ENCODE measurements around the gene SLC16A6.

DNA sequence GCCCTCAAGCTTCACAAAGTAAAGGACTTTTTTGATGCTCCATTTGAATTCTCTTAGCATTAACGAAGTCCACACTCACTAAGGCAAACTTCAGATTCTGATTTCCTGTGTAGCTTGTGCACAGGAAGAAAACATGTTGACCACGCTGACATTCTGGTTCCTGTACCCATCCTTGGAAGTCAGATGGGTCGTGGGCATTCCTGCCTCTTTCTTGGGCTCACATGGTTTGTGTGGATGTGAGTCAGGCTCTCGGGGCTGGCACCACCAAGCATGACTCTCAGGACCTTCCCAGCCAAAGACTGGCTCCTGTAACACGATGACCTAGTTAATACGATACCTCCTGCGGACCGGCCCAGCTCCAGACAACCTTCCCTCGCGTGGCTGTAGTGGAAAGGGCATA lies 33.2 kb upstream of the SLC16A6 start:
- TF ChIP-seq, protein P1, sequence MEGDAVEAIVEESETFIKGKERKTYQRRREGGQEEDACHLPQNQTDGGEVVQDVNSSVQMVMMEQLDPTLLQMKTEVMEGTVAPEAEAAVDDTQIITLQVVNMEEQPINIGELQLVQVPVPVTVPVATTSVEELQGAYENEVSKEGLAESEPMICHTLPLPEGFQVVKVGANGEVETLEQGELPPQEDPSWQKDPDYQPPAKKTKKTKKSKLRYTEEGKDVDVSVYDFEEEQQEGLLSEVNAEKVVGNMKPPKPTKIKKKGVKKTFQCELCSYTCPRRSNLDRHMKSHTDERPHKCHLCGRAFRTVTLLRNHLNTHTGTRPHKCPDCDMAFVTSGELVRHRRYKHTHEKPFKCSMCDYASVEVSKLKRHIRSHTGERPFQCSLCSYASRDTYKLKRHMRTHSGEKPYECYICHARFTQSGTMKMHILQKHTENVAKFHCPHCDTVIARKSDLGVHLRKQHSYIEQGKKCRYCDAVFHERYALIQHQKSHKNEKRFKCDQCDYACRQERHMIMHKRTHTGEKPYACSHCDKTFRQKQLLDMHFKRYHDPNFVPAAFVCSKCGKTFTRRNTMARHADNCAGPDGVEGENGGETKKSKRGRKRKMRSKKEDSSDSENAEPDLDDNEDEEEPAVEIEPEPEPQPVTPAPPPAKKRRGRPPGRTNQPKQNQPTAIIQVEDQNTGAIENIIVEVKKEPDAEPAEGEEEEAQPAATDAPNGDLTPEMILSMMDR (IDR thresholded peaks at IDR 0.05): no peak
- no peak for TF ChIP-seq POLR2A (IDR thresholded peaks at IDR 0.05)
